ENCODE measurements around the gene UBLCP1.

DNA sequence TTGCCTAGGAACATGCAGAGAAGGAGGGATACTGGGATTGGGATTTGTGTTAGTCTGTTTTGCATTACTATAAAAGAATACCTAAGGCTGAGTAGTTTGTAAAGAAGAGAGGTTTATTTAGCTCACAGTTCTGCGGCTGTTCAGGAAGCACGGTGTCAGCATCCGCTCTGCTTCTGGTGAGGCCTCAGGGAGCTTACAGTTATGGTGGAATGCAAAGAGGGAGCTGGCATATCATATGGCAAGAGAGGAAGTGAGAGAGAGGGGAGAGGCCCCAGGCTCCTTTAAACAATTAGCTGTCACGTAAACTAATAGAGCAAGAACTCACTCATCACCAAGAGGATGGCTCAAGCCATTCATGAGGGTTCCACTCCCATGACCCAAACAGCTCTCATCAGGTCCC lies 40.2 kb downstream of the UBLCP1 start:
- TF ChIP-seq CEBPB (IDR thresholded peaks at IDR 0.05) (no peak), CTCF (IDR thresholded peaks at IDR 0.05) (no peak), CHD4 (IDR thresholded peaks at IDR 0.05; ENCODE audit: borderline replicate concordance) (no peak), KDM1A (IDR thresholded peaks at IDR 0.05; ENCODE audit: low read depth) (no peak), RAD21 (conservative IDR thresholded peaks at IDR 0.05 in 1 of 2, IDR thresholded peaks at IDR 0.05 in 1 of 2) (no peak), MAZ (IDR thresholded peaks at IDR 0.05; ENCODE audit: borderline replicate concordance, low read depth, low read length) (no peak), RNF2 (IDR thresholded peaks at IDR 0.05; ENCODE audit: borderline replicate concordance, low read depth) (no peak)
- TF ChIP-seq, protein P1, sequence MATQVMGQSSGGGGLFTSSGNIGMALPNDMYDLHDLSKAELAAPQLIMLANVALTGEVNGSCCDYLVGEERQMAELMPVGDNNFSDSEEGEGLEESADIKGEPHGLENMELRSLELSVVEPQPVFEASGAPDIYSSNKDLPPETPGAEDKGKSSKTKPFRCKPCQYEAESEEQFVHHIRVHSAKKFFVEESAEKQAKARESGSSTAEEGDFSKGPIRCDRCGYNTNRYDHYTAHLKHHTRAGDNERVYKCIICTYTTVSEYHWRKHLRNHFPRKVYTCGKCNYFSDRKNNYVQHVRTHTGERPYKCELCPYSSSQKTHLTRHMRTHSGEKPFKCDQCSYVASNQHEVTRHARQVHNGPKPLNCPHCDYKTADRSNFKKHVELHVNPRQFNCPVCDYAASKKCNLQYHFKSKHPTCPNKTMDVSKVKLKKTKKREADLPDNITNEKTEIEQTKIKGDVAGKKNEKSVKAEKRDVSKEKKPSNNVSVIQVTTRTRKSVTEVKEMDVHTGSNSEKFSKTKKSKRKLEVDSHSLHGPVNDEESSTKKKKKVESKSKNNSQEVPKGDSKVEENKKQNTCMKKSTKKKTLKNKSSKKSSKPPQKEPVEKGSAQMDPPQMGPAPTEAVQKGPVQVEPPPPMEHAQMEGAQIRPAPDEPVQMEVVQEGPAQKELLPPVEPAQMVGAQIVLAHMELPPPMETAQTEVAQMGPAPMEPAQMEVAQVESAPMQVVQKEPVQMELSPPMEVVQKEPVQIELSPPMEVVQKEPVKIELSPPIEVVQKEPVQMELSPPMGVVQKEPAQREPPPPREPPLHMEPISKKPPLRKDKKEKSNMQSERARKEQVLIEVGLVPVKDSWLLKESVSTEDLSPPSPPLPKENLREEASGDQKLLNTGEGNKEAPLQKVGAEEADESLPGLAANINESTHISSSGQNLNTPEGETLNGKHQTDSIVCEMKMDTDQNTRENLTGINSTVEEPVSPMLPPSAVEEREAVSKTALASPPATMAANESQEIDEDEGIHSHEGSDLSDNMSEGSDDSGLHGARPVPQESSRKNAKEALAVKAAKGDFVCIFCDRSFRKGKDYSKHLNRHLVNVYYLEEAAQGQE (IDR thresholded peaks at IDR 0.05), result no peak
